Measurements from ENCODE around the gene NEK8.

- TF ChIP-seq CTCF (IDR thresholded peaks at IDR 0.05) (no peak), POLR2A (IDR thresholded peaks at IDR 0.05) (no peak)
Observed at GRCh38 chr17:28783161-28783560, 54.6 kb downstream of the NEK8 start.

All from lower leg skin (tissue), 3 donors.